K562 (cell line): ENCODE measurements around the gene ZBTB43. TPM values are rescaled to one million over a fixed set of nuclear protein-coding genes. Genes with fewer than 3 reads are reported as not detected.
A peak's percentile ranks its signal among the peaks of the same experiment; 100 is the strongest.

Source experiments
- ATF7 ChIP-seq: fragments of 450-650 bp; IDR thresholded peaks from 2 replicates; pipeline ENCODE4 v1.7.1; 2014; ENCODE audit warnings: mild to moderate bottlenecking, moderate library complexity
- CHD1 ChIP-seq: fragments of 200-600 bp; sonication (generic); IDR thresholded peaks from one replicate; pipeline ENCODE4 v1.6.1; 2012; ENCODE audit warnings: mild to moderate bottlenecking, moderate library complexity, low read length, inconsistent platforms
- ESRRA ChIP-seq: fragments of 450-650 bp; IDR thresholded peaks from 2 replicates; pipeline ENCODE4 v1.6.1; 2014; ENCODE audit warnings: low read depth, mild to moderate bottlenecking, moderate library complexity, borderline replicate concordance
- FOS ChIP-seq: IDR thresholded peaks from 3 replicates; pipeline ENCODE4 v1.6.1; 2011; ENCODE audit not compliant: insufficient read length; ENCODE audit errors: extremely low read depth
- FOSL1 ChIP-seq: fragments of 200-800 bp; sonication (Bioruptor generic); conservative IDR thresholded peaks from 2 replicates; pipeline ENCODE4 v1.6.1; 2016; ENCODE audit warnings: missing genetic modification characterization, missing compliant biosample characterization
- GABPB1 ChIP-seq: sonication (generic); formaldehyde crosslinking; IDR thresholded peaks from 2 replicates; pipeline ENCODE4 v1.8.0; 2022; ENCODE audit warnings: mild to moderate bottlenecking, missing genetic modification reagents
- GATAD2B ChIP-seq: fragments of 450-650 bp; IDR thresholded peaks from 2 replicates; pipeline ENCODE4 v1.6.1; 2017; ENCODE audit warnings: mild to moderate bottlenecking, borderline replicate concordance
- HCFC1 ChIP-seq: IDR thresholded peaks from 2 replicates; pipeline ENCODE4 v1.6.1; 2012; ENCODE audit warnings: low read depth, low read length, improper control_type of control experiment
- KDM5B ChIP-seq: fragments of 200-600 bp; sonication (generic); IDR thresholded peaks from 2 replicates; pipeline ENCODE4 v1.6.1; 2012; ENCODE audit warnings: low read depth, mild to moderate bottlenecking, moderate library complexity, low read length, control low read depth, inconsistent platforms; ENCODE audit not compliant: insufficient replicate concordance
- KLF6 ChIP-seq: fragments of 250-450 bp; sonication (Bioruptor Pico); IDR thresholded peaks from 2 replicates; pipeline ENCODE4 v1.4.0; 2020; ENCODE audit warnings: mild to moderate bottlenecking, moderate library complexity, borderline replicate concordance
- LARP7 ChIP-seq: fragments of 450-650 bp; IDR thresholded peaks from 2 replicates; pipeline ENCODE4 v1.6.1; 2016
- MCM5 ChIP-seq: fragments of 450-650 bp; IDR thresholded peaks from 2 replicates; pipeline ENCODE4 v1.6.1; 2016; ENCODE audit warnings: low read depth
- RREB1 ChIP-seq: fragments of 250-450 bp; sonication (Bioruptor Pico); IDR thresholded peaks from 2 replicates; pipeline ENCODE4 v1.4.0; 2020
- SMAD4 ChIP-seq: fragments of 250-450 bp; sonication (Bioruptor Pico); conservative IDR thresholded peaks from 2 replicates; pipeline ENCODE4 v1.8.0; 2021; ENCODE audit warnings: inconsistent platforms, mild to moderate bottlenecking, moderate library complexity
- TEAD2 ChIP-seq: fragments of 450-650 bp; IDR thresholded peaks from 2 replicates; pipeline ENCODE4 v1.6.1; 2016; ENCODE audit warnings: missing genetic modification characterization, control low read depth, missing compliant biosample characterization
- ZBTB12 ChIP-seq: fragments of 250-450 bp; sonication (Bioruptor Pico); IDR thresholded peaks from 2 replicates; pipeline ENCODE4 v1.4.0; 2020
- ZNF197 ChIP-seq: fragments of 200-800 bp; sonication (Bioruptor generic); IDR thresholded peaks from 2 replicates; pipeline ENCODE4 v1.6.1; 2016; ENCODE audit warnings: low read depth, missing genetic modification characterization, missing compliant biosample characterization
- ZNF398 ChIP-seq: fragments of 250-450 bp; sonication (Bioruptor Pico); IDR thresholded peaks from 2 replicates; pipeline ENCODE4 v1.8.0; 2021; ENCODE audit warnings: moderate library complexity, mild to moderate bottlenecking, inconsistent platforms
- ZNF589 ChIP-seq: fragments of 200-800 bp; sonication (Bioruptor generic); IDR thresholded peaks from 2 replicates; pipeline ENCODE4 v1.6.1; 2016; ENCODE audit warnings: low read depth, missing genetic modification characterization, missing compliant biosample characterization
- polyA plus RNA-seq, 8 experiments: library from polyadenylated mRNA; depleted of rRNA in 4 of 8; stranded (reverse) in 5 of 8; unstranded in 3 of 8; fragments of >200 nt; fragmentation: Nextera tagmentation in 2 of 8; fragmentation: Illumina TruSeq in 1 of 8; extraction: Ambion mirVana in 2 of 8; extraction: Trizol in 1 of 8; gene quantifications; 2 replicates each; pipeline versions ENCODE4 v1.2.1 to v1.2.3, GENCODE V29; 2011 to 2014; ENCODE audit warnings: inconsistent platforms in 1 of 8, missing spikeins in 1 of 8
- total RNA-seq, 7 experiments: library from RNA; depleted of rRNA in 6 of 7; stranded (reverse); fragments of >200 nt in 6 of 7; fragmentation: Illumina TruSeq in 2 of 7; extraction: Trizol in 2 of 7; gene quantifications; 2 replicates each; pipeline versions ENCODE4 v1.2.1 to v1.2.3, GENCODE V29; 2011 to 2021; ENCODE audit warnings: low replicate concordance in 1 of 7

ZBTB43 gene
- total and polyA plus RNA-seq, 9 of the 15 experiments (the other 6 are each of a cell fraction or from before 2014, with no cell fraction given): 3.9 to 17.2 (median 9.1) TPM

- TF ChIP-seq RREB1 (CRISPR knock-in tag): no peak
- peak; percentile 67 for TF ChIP-seq HCFC1
- no peak for TF ChIP-seq ZNF197 (CRISPR knock-in tag)
- peak; percentile 56; the same call in 1 of the 2 replicates for TF ChIP-seq ATF7
- TF ChIP-seq CHD1: peak; percentile 51
- no peak for TF ChIP-seq ZNF398
- 0 out of 2 replicates have a peak, but pooled peaks have one; percentile 21 for TF ChIP-seq SMAD4 (CRISPR knock-in tag)
- TF ChIP-seq MCM5: no peak
- TF ChIP-seq FOS: peak; percentile 45
- peak; percentile 50; the same call in 1 of the 2 replicates for TF ChIP-seq ESRRA
- TF ChIP-seq ZBTB12 (CRISPR knock-in tag): peak; percentile 57; the same call in 1 of the 2 replicates
- no peak for TF ChIP-seq TEAD2 (tag)
- TF ChIP-seq KLF6 (CRISPR knock-in tag): no peak; the same call in 1 of the 2 replicates
- peak; percentile 95 for TF ChIP-seq FOSL1 (tag)
- no peak for TF ChIP-seq KDM5B
- TF ChIP-seq GATAD2B: no peak
- TF ChIP-seq GABPB1 (CRISPR knock-in tag): no peak; the same call in 1 of the 2 replicates
- TF ChIP-seq ZNF589 (CRISPR knock-in tag): no peak
- TF ChIP-seq LARP7: 0 out of 2 replicates have a peak, but pooled peaks have one; percentile 38
These were observed 868 bp downstream of the ZBTB43 start (continued) for GRCh38 chr9:126805554-126806262.
